K562 (cell line): ENCODE data around the gene XKR3. TPM values are rescaled to one million over a fixed set of nuclear protein-coding genes. Genes with fewer than 3 reads are reported as not detected.
"Not testable (repeated sequence)": the region's sequence is repeated elsewhere in the genome, so short reads cannot be mapped to it uniquely, and the experiment has no call there.

Experiments used
- ATAC-seq: fragments of 200-7000 bp; cut with Tn5 transposase; 3 replicates; pipeline ENCODE4 v1.9.1; 2020; ENCODE audit warnings: moderate library complexity
- BruUV-seq: library from RNA; stranded (reverse); fragments of 400-500 nt; replicated peaks from 2 replicates; lab custom pipeline; 2021; lab: Mats Ljungman, UMichigan
- CTCF ChIA-PET: fragments of 300-600 bp; formaldehyde crosslinking; extraction: SDS; loops from one replicate; lab custom pipeline; 2021; ENCODE audit warnings: low intra/inter-chr PET ratio; lab: Yijun Ruan, JAX
- POLR2A ChIA-PET: fragments of 300-600, 350-650 bp; sonication (Branson Sonifier 250); formaldehyde crosslinking; extraction: SDS; loops from one replicate; lab custom pipeline; 2021; ENCODE audit warnings: antibody characterized with exemption, inconsistent platforms; lab: Yijun Ruan, JAX
- DNase-seq, 4 experiments: peaks; one replicate each; pipeline versions ENCODE4 v3.0.0 to v3.0.0-alpha.2; 2011 to 2018; ENCODE audit warnings: low spot score in 3 of 4, mixed read lengths in 3 of 4; ENCODE audit errors: extremely low read depth in 1 of 4
- FAIRE-seq: peaks from 2 replicates; lab custom pipeline; 2011; peaks lifted over from hg19 to GRCh38; lab: Jason Lieb, UNC
- H2AFZ ChIP-seq: 2 replicates; pipeline ENCODE4 v1.6.0; 2011; ENCODE audit warnings: low read depth, low read length, control low read depth, inconsistent platforms
- H3K27ac ChIP-seq: fragments of 200-600 bp; 3 replicates; pipeline ENCODE4 v1.8.0; 2011; ENCODE audit warnings: low read depth, mild to moderate bottlenecking, control low read depth, inconsistent platforms, low read length, moderate library complexity, mixed read lengths; ENCODE audit errors: extremely low read depth
- H3K27me3 ChIP-seq, 2 experiments: fragments of 300-600 bp in 1 of 2; 2 replicates in 1 of 2; 3 replicates in 1 of 2; pipeline versions ENCODE4 v1.6.0 to v1.8.0; 2011; ENCODE audit warnings: inconsistent platforms in 2 of 2, low read length in 2 of 2, mild to moderate bottlenecking in 1 of 2, mixed read lengths in 1 of 2, moderate library complexity in 1 of 2; ENCODE audit not compliant: control insufficient read depth in 2 of 2, insufficient read depth in 2 of 2
- H3K36me3 ChIP-seq: fragments of 300-600 bp; 3 replicates; pipeline ENCODE4 v1.8.0; 2011; ENCODE audit warnings: mild to moderate bottlenecking, low read length, inconsistent platforms; ENCODE audit not compliant: control insufficient read depth, insufficient read depth
- H3K4me1 ChIP-seq, 2 experiments: fragments of 200-600 bp in 1 of 2; replicated peaks in 1 of 2; 2 replicates in 1 of 2; 3 replicates in 1 of 2; pipeline versions ENCODE4 v1.5.1 to v1.8.0; 2011; ENCODE audit warnings: inconsistent platforms in 2 of 2, low read length in 2 of 2, mild to moderate bottlenecking in 1 of 2, mixed read lengths in 1 of 2, moderate library complexity in 1 of 2; ENCODE audit not compliant: control insufficient read depth in 2 of 2, insufficient read depth in 2 of 2
- H3K4me2 ChIP-seq: 2 replicates; pipeline ENCODE4 v1.6.1; 2011; ENCODE audit warnings: low read length, control low read depth, inconsistent platforms, mixed read lengths; ENCODE audit not compliant: insufficient read depth
- H3K4me3 ChIP-seq: fragments of 200-600 bp; sonication (generic), shearing (Covaris generic); 2 replicates; pipeline ENCODE4 v1.5.1; 2016; ENCODE audit warnings: control low read depth, inconsistent platforms
- H3K79me2 ChIP-seq: fragments of 200-600 bp; 3 replicates; pipeline ENCODE4 v1.8.0; 2011; ENCODE audit warnings: low read length, inconsistent platforms; ENCODE audit not compliant: control insufficient read depth, insufficient read depth
- H3K9ac ChIP-seq, 2 experiments: 2 replicates each; pipeline versions ENCODE4 v1.6.0 to v1.6.1; 2011; ENCODE audit warnings: low read depth in 2 of 2, low read length in 2 of 2, control low read depth in 1 of 2, inconsistent platforms in 1 of 2, mild to moderate bottlenecking in 1 of 2, mixed read lengths in 1 of 2; ENCODE audit not compliant: insufficient read depth in 1 of 2
- H3K9me1 ChIP-seq: one replicate; pipeline ENCODE4 v1.6.0; 2011; ENCODE audit warnings: inconsistent platforms, mild to moderate bottlenecking, low read length, moderate library complexity; ENCODE audit not compliant: control insufficient read depth, insufficient read depth
- H3K9me3 ChIP-seq: replicated peaks from 2 replicates; pipeline ENCODE4 v1.5.1; 2011; ENCODE audit warnings: low read depth, low read length, inconsistent platforms; ENCODE audit not compliant: control insufficient read depth, insufficient read depth
- H4K20me1 ChIP-seq: replicated peaks from 2 replicates; pipeline ENCODE4 v1.6.1; 2011; ENCODE audit warnings: low read length, inconsistent platforms, mixed read lengths; ENCODE audit not compliant: control insufficient read depth, insufficient read depth
- WGBS: fragments of 100-300 bp; shearing (Covaris generic); methylation state at CpG from one replicate; pipeline ENCODE4 v1.1.6; 2016; ENCODE audit warnings: low coverage, mixed read lengths; ENCODE audit not compliant: insufficient coverage; ENCODE audit errors: missing lambda C conversion rate; 5-methylcytosine and 5-hydroxymethylcytosine counted together
- in situ Hi-C: fragments of 300-500 bp; cut with MboI; formaldehyde crosslinking; loops from 4 replicates; pipeline ENCODE4 v1.15.0; 2018; ENCODE audit warnings: inconsistent platforms, mixed read lengths
- intact Hi-C: fragments of 100-400 bp; cut with micrococcal nuclease; formaldehyde crosslinking; loops from 2 replicates; pipeline ENCODE4 v1.14.2; 2022
- polyA plus RNA-seq, 8 experiments: library from polyadenylated mRNA; depleted of rRNA in 4 of 8; stranded (reverse) in 5 of 8; unstranded in 3 of 8; fragments of >200 nt; fragmentation: Nextera tagmentation in 2 of 8; fragmentation: Illumina TruSeq in 1 of 8; extraction: Ambion mirVana in 2 of 8; extraction: Trizol in 1 of 8; gene quantifications; 2 replicates each; pipeline versions ENCODE4 v1.2.1 to v1.2.3, GENCODE V29; 2011 to 2014; ENCODE audit warnings: inconsistent platforms in 1 of 8, missing spikeins in 1 of 8
- total RNA-seq, 7 experiments: library from RNA; depleted of rRNA in 6 of 7; stranded (reverse); fragments of >200 nt in 6 of 7; fragmentation: Illumina TruSeq in 2 of 7; extraction: Trizol in 2 of 7; gene quantifications; 2 replicates each; pipeline versions ENCODE4 v1.2.1 to v1.2.3, GENCODE V29; 2011 to 2021; ENCODE audit warnings: low replicate concordance in 1 of 7
- TF ChIP-seq, protein P1 (sequence below): fragments of 250-450 bp; sonication (Bioruptor Pico); IDR thresholded peaks from 2 replicates; pipeline ENCODE4 v1.4.0; 2020

The XKR3 gene
- total and polyA plus RNA-seq, 9 of the 15 experiments (the other 6 are each of a cell fraction or from before 2014, with no cell fraction given), result 3.5 to 11.5 (median 7.1) TPM

DNA sequence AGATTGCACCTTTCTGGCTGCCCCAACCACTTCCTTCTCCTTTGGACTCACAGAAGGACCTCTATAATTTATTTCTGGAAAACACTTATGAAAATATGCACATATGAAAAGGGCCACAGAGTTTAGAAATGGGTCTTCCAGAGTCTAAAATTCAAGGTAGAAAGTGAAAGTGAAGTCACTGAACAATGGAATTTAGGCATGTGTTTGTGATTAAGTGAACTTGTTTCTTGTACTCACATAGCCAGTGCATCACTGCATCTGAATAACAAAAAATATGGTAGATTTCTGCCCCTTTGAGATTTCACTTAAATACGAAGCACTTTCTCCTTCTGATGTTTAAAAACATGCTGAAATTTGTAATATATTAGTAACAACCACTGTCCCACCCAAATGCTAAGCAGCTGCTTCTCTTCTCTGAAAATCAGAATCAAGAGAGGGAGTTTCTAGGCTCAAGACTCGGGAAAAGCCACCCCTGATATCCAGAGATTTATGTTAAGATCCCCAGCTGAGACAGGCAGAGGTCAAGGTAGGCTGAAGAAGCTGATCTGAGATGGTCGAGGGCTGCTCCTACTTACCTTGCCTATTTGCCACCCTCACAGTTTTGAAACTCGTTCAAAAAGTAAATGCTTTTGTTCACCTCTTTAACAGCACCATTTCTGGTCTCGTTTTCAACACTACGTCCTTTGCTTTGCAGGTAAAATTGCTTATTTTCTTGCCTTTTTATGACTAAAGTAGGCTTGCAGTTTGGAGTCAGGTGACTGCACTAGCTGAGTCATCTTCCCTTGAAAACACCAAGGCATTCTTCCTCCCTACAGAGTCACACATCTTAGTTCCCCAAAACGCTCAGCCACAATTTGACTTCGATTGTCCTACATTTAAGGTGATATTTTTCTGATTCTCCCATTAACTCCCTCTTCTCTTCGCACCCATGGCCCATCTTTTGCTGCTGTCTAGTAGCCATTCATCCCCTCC, at the start of gene XKR3 (continued):
- TF ChIP-seq, protein P1, sequence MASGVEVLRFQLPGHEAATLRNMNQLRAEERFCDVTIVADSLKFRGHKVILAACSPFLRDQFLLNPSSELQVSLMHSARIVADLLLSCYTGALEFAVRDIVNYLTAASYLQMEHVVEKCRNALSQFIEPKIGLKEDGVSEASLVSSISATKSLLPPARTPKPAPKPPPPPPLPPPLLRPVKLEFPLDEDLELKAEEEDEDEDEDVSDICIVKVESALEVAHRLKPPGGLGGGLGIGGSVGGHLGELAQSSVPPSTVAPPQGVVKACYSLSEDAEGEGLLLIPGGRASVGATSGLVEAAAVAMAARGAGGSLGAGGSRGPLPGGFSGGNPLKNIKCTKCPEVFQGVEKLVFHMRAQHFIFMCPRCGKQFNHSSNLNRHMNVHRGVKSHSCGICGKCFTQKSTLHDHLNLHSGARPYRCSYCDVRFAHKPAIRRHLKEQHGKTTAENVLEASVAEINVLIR (CRISPR knock-in tag), result no peak

DNA sequence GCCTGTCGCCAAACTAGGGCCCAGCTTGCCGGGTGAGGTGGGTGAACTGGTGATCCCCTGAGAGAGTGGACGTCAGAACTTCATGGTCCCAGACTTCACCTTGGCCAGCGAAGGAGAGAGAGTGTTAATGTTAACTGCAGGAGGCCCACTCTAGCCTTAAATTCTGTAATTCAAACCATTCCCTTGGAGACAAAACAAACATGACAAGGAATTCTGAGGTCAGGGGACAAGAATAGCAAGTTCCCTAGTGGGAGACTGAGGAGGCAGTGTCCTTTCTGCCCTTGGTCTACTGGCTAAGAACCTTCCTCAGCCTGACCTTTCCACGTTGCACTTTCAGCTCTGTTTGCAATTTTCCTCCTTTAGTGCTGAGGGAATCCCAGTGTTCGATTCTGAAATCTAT, 44.4 kb upstream of the XKR3 start:
- H3K36me3 ChIP-seq, DNase-seq, H3K4me2 ChIP-seq, H2AFZ ChIP-seq, POLR2A ChIA-PET, in situ Hi-C loops, H3K9me3 ChIP-seq, H3K27me3 ChIP-seq, H3K79me2 ChIP-seq, intact Hi-C loops, H3K9ac ChIP-seq, H3K4me1 ChIP-seq, H3K9me1 ChIP-seq, H3K4me3 ChIP-seq, CTCF ChIA-PET, H4K20me1 ChIP-seq, FAIRE-seq, ATAC-seq, H3K27ac ChIP-seq, BruUV-seq: not testable (repeated sequence)
- 0% methylated on average over 5 of the region's 6 CpGs for WGBS
